HEK293T (cell line): Measurements from ENCODE around the gene MIER1.

Source experiments
- CTCF ChIA-PET: fragments of 350-600 bp; formaldehyde crosslinking; extraction: SDS; loops from one replicate; lab custom pipeline; 2021; ENCODE audit warnings: antibody characterized with exemption, inconsistent platforms; lab: Yijun Ruan, JAX
- POLR2A ChIA-PET: fragments of 350-600 bp; formaldehyde crosslinking; extraction: SDS; loops from one replicate; lab custom pipeline; 2020; ENCODE audit warnings: antibody characterized with exemption, inconsistent platforms; lab: Yijun Ruan, JAX
- DNase-seq: peaks from one replicate; pipeline ENCODE4 v3.0.0; 2012; ENCODE audit warnings: mixed read lengths; ENCODE audit errors: extremely low spot score
- ARNT ChIP-seq: fragments of 450-650 bp; IDR thresholded peaks from 2 replicates; pipeline ENCODE4 v1.6.1; 2017; ENCODE audit warnings: mild to moderate bottlenecking
- BHLHE40 ChIP-seq: fragments of 450-650 bp; IDR thresholded peaks from 2 replicates; pipeline ENCODE4 v1.6.1; 2016; ENCODE audit warnings: mild to moderate bottlenecking, moderate library complexity, borderline replicate concordance
- CTBP1 ChIP-seq: fragments of 450-650 bp; IDR thresholded peaks from 2 replicates; pipeline ENCODE4 v1.6.1; 2016; ENCODE audit warnings: borderline replicate concordance
- ELF4 ChIP-seq: fragments of 450-650 bp; IDR thresholded peaks from 2 replicates; pipeline ENCODE4 v1.6.1; 2017; ENCODE audit warnings: antibody characterized with exemption
- FOXA1 ChIP-seq: fragments of 450-650 bp; IDR thresholded peaks from 2 replicates; pipeline ENCODE4 v1.6.1; 2016; ENCODE audit warnings: mild to moderate bottlenecking
- FOXK2 ChIP-seq: fragments of 450-650 bp; IDR thresholded peaks from 2 replicates; pipeline ENCODE4 v1.6.1; 2016; ENCODE audit warnings: mild to moderate bottlenecking
- FOXM1 ChIP-seq: fragments of 450-650 bp; IDR thresholded peaks from 2 replicates; pipeline ENCODE4 v1.6.1; 2017; ENCODE audit warnings: mild to moderate bottlenecking, borderline replicate concordance
- HDGF ChIP-seq: fragments of 450-650 bp; IDR thresholded peaks from 2 replicates; pipeline ENCODE4 v1.6.1; 2017; ENCODE audit warnings: antibody characterized with exemption, borderline replicate concordance
- L3MBTL2 ChIP-seq: fragments of 450-650 bp; conservative IDR thresholded peaks from 2 replicates; pipeline ENCODE4 v1.6.1; 2016; ENCODE audit warnings: mild to moderate bottlenecking
- LEF1 ChIP-seq: fragments of 450-650 bp; IDR thresholded peaks from 2 replicates; pipeline ENCODE4 v1.6.1; 2017; ENCODE audit warnings: mild to moderate bottlenecking, borderline replicate concordance
- NFRKB ChIP-seq: fragments of 450-650 bp; IDR thresholded peaks from 2 replicates; pipeline ENCODE4 v1.6.1; 2016; ENCODE audit warnings: mild to moderate bottlenecking, moderate library complexity
- SP1 ChIP-seq: fragments of 450-650 bp; IDR thresholded peaks from 2 replicates; pipeline ENCODE4 v1.6.1; 2017
- SUZ12 ChIP-seq: fragments of 450-650 bp; IDR thresholded peaks from 2 replicates; pipeline ENCODE4 v1.6.1; 2016; ENCODE audit warnings: mild to moderate bottlenecking
- TARDBP ChIP-seq: fragments of 450-650 bp; IDR thresholded peaks from 2 replicates; pipeline ENCODE4 v1.6.1; 2016
- ZNF384 ChIP-seq: fragments of 450-650 bp; IDR thresholded peaks from 2 replicates; pipeline ENCODE4 v1.6.1; 2016
- TF ChIP-seq, protein P1 (sequence below): fragments of 450-650 bp; IDR thresholded peaks from 2 replicates; pipeline ENCODE4 v1.6.1; 2016

The MIER1 gene

DNA sequence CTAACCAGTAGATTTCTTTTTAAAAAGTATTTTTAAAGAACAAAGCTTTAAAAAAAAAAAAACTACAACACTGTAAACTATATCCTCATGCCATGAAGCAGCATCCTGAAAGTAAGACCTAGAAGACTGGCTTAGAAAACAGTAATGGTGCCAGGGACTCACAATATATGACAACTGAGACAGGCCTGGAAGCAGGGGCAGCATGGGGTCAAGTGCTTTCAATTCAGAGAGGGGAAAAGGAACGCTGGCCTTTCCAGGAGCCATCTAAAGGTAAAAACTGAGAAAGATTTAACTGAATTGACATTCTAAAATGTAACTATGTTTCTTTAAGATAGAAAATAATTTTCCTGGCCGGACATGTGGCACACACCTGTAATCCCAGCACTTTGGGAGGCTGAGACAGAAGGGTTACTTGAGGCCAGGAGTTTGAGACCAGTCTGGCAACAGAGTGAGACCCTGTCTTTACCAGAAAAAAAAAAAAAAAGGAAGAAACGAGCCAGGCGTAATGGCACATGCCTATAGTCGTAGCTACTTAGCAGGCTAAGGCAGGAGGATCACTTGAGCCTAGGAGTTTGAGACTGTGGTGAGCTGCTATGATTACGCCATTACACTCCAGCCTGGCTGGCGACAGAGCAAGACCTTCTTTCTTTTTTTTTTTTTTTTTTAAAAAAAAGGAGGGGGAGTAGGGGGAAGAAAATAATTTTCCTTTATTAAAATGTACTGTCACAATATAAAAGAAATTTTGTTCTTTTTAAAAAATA, 75.0 kb downstream of the MIER1 start:
- CTCF ChIA-PET = interaction anchor here (0.7 kb wide), 1 partner anchor 1233 kb away, joined by 3 read pairs; the partner anchor contains the start of gene WLS
- no peak for DNase-seq
- no peak for TF ChIP-seq SUZ12
- POLR2A ChIA-PET = no interaction called here

DNA sequence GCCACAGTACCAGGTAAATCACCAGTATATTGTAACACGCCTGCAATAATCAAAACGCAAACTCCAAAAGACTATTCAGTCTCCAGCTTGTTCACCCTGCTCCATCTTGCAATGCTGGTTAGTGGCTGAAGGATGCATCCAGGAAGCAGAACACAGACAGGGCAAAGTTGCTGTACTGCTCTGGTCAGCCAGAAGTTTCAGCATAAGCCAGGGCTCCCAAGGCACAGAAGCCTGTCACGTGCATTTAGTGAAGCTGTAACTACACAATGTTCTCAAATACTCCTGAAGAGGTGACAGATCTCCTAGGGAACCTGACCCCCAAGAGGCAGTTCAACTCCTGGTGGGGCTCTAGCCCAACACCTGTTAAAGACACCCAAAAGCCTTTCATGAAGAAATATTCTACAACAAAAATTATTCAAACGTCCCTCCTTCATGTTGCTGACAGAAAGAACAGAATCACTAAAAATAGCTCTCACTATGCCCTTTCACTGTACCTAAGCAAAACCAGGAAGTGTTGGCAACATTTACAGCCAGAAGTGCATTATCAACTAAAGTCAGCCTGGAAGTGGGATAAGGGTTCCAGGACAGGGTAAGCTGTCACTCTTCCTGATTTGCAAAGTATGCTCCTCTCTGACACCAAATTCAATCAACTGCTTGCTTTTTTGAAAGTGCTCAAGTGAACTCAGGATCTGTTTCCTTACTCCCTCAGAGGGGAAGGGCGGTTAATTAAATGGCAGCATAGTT, 77.1 kb downstream of the MIER1 start:
- ChIA-PET CTCF (interaction anchor here (1.0 kb wide), 1 partner anchor 143 kb away, joined by 3 read pairs; no protein-coding TSS in a partner anchor), POLR2A (no interaction called here)
- TF ChIP-seq FOXA1 = no peak
- no peak for TF ChIP-seq FOXM1
- no peak for TF ChIP-seq SUZ12
- TF ChIP-seq TARDBP = no peak
- no peak for TF ChIP-seq SP1
- TF ChIP-seq FOXK2 = no peak
- TF ChIP-seq L3MBTL2 = no peak
- no peak for TF ChIP-seq BHLHE40
- no peak for TF ChIP-seq ZNF384
- no peak for TF ChIP-seq ELF4
- TF ChIP-seq, protein P1, sequence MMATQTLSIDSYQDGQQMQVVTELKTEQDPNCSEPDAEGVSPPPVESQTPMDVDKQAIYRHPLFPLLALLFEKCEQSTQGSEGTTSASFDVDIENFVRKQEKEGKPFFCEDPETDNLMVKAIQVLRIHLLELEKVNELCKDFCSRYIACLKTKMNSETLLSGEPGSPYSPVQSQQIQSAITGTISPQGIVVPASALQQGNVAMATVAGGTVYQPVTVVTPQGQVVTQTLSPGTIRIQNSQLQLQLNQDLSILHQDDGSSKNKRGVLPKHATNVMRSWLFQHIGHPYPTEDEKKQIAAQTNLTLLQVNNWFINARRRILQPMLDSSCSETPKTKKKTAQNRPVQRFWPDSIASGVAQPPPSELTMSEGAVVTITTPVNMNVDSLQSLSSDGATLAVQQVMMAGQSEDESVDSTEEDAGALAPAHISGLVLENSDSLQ = no peak
- no peak for TF ChIP-seq CTBP1
- no peak for TF ChIP-seq HDGF
- no peak for TF ChIP-seq ARNT
- TF ChIP-seq LEF1 = no peak
- no peak for TF ChIP-seq NFRKB
- DNase-seq = no peak

DNA sequence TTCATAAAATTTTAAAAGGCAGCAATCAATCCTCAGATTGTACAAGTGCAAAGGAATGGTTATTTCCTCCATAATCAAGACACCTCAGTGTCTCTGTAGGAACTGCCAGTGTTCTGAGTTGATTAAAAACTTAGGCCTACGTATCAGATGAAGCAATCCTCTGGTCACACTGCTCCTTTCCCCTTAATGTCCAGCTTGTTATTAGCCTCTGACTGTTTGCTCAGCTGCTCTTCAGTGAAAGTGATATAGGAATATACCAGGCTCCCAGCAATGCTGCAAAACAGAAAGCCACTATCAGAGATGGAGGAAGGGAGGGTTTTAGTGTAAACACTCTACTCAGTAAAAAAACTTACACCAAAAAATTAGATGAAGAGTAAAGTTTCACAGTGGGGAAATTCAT, 79.4 kb downstream of the MIER1 start:
- TF ChIP-seq, protein P1 = no peak
- no peak for TF ChIP-seq SP1
- no peak for TF ChIP-seq CTBP1
- no peak for TF ChIP-seq TARDBP
- TF ChIP-seq FOXA1 = no peak
- no peak for TF ChIP-seq SUZ12
- no peak for TF ChIP-seq ZNF384
- TF ChIP-seq L3MBTL2 = no peak
- TF ChIP-seq HDGF = no peak
- DNase-seq = no peak
- POLR2A ChIA-PET = no interaction called here
- CTCF ChIA-PET = interaction anchor here (0.6 kb wide), 1 partner anchor 144 kb away, joined by 3 read pairs; no protein-coding TSS in a partner anchor

DNA sequence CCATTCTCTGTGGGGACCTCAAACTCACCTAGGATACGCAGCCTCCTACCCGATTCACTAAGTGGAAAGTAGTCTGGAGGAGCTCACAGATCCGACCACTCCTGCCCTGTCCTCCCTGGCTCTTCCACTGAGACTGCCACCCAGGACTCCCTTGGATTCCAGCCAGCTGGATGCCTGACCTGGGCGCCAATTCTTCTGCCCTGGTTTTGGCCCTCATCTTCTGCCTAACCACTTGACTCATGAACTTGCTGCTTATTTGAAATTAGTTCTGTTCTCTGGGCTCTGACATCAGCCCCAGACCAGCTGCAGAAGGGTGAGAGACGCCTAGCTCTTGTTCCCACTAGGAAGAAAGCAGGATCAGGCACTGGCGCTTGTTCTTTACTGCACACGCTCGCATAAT, 80.3 kb downstream of the MIER1 start:
- no peak for DNase-seq
- POLR2A ChIA-PET = no interaction called here
- CTCF ChIA-PET = no interaction called here
- TF ChIP-seq, protein P1 = no peak
- TF ChIP-seq ZNF384 (no peak), ARNT (no peak), HDGF (no peak), NFRKB (no peak), SP1 (no peak), TARDBP (no peak), LEF1 (no peak), CTBP1 (no peak)

DNA sequence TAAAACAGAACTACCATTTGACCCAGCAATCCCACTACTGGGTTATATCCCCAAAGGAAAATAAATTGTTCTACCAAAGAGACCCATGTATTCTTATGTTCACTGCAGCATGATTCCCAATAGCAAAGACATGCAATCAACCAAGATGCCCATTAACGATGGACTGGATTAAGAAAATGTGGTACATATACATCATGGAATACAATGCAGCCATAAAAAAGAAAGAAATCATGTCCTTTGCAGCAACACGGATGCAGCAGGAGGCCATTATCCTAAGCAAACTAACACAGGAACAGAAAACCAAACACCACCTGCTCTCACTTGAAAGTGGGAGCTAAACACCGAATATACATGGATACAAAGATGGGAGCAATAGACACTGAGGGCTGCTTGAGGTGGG, 85.0 kb downstream of the MIER1 start:
- no peak for DNase-seq
- POLR2A ChIA-PET = no interaction called here
- TF ChIP-seq, protein P1 = no peak
- TF ChIP-seq LEF1 (no peak), SUZ12 (no peak)
- CTCF ChIA-PET = no interaction called here

DNA sequence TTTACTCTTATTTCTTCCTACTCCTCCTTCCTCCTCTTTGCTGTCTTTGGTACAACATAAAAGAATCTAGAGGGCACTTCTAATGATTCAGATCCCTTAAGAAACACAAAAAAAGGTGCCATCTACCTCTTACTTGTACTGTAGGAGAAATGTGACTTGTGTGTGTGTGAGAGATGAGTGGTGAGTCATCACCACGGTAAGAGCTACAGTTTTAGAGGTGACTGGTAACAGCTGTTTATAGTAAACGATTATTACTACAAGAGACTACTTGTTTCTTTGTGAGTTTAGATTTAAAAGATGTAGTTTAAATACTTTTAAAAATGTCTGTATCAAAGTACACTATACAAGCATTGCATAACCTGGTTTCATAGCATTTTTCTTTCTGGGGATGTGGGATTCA, 88.8 kb downstream of the MIER1 start:
- CTCF ChIA-PET = interaction anchor here (0.7 kb wide), 2 partner anchors 10 to 17 kb away, joined by 3 to 4 read pairs; no protein-coding TSS in a partner anchor
- POLR2A ChIA-PET = no interaction called here
- TF ChIP-seq TARDBP (no peak), L3MBTL2 (no peak), BHLHE40 (no peak), ELF4 (no peak), FOXA1 (no peak), HDGF (no peak), FOXK2 (no peak), FOXM1 (no peak), CTBP1 (no peak), NFRKB (no peak), SP1 (no peak)
- DNase-seq = no peak
